Measurements from ENCODE around the gene KCNN1. TPM values are rescaled to one million over a fixed set of nuclear protein-coding genes. Genes with fewer than 3 reads are reported as not detected.

The KCNN1 gene
- polyA plus RNA-seq, 1 donor from 2014 or later, result 9.9 TPM

- peaks cover 10% of the 10 kb centered on the region for H3K79me2 ChIP-seq (replicated peaks; ENCODE audit: insufficient read depth, low read length)
- H2AFZ ChIP-seq (ENCODE audit: low read depth, low read length), result peak overlapping the region; percentile 90
- no peaks in the 10 kb centered on the region for H3K9me2 ChIP-seq (ENCODE audit: insufficient read depth, low read length)
- H3F3A ChIP-seq (ENCODE audit: insufficient read depth, low read length, poor library complexity, severe bottlenecking), result no peaks in the 10 kb centered on the region
- H3K27me3 ChIP-seq (ENCODE audit: insufficient read depth, low read depth, low read length), result no peaks in the 10 kb centered on the region
- no peaks in the 10 kb centered on the region for H4K20me1 ChIP-seq (ENCODE audit: insufficient read depth)
- peak overlapping the region; percentile 92 for H3K4me3 ChIP-seq (ENCODE audit: low read length)
- H3K27ac ChIP-seq (ENCODE audit: low read length), result no peak overlapping the region
- peak overlapping the region; percentile 77 for H3K9ac ChIP-seq (ENCODE audit: low read length)
- no peaks in the 10 kb centered on the region for H3K36me3 ChIP-seq (ENCODE audit: insufficient read depth, low read length)
- TF ChIP-seq, protein P1, sequence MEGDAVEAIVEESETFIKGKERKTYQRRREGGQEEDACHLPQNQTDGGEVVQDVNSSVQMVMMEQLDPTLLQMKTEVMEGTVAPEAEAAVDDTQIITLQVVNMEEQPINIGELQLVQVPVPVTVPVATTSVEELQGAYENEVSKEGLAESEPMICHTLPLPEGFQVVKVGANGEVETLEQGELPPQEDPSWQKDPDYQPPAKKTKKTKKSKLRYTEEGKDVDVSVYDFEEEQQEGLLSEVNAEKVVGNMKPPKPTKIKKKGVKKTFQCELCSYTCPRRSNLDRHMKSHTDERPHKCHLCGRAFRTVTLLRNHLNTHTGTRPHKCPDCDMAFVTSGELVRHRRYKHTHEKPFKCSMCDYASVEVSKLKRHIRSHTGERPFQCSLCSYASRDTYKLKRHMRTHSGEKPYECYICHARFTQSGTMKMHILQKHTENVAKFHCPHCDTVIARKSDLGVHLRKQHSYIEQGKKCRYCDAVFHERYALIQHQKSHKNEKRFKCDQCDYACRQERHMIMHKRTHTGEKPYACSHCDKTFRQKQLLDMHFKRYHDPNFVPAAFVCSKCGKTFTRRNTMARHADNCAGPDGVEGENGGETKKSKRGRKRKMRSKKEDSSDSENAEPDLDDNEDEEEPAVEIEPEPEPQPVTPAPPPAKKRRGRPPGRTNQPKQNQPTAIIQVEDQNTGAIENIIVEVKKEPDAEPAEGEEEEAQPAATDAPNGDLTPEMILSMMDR (IDR thresholded peaks at IDR 0.05; ENCODE audit: poor library complexity, severe bottlenecking), result no peak
- TF ChIP-seq SMC3 (conservative IDR thresholded peaks at IDR 0.05; ENCODE audit: poor library complexity) (no peak), EZH2 (IDR thresholded peaks at IDR 0.05; ENCODE audit: borderline replicate concordance, insufficient read depth, low read length, poor library complexity, severe bottlenecking) (no peak), RAD21 (conservative IDR thresholded peaks at IDR 0.05) (no peak), EP300 (conservative IDR thresholded peaks at IDR 0.05; ENCODE audit: poor library complexity, severe bottlenecking) (no peak), REST (IDR thresholded peaks at IDR 0.05; ENCODE audit: borderline replicate concordance) (no peak), POLR2AphosphoS5 (IDR thresholded peaks at IDR 0.05) (no peak), MXI1 (conservative IDR thresholded peaks at IDR 0.05; ENCODE audit: poor library complexity, severe bottlenecking) (no peak), TAF1 (IDR thresholded peaks at IDR 0.05; ENCODE audit: low read depth) (no peak)
- no peaks in the 10 kb centered on the region for H3K9me3 ChIP-seq (ENCODE audit: low read length)
- peak overlapping the region; percentile 97 for H3K4me2 ChIP-seq (ENCODE audit: low read length)
Observed at GRCh38 chr19:17933414-17934129, 33.3 kb upstream of the KCNN1 start.

DNA sequence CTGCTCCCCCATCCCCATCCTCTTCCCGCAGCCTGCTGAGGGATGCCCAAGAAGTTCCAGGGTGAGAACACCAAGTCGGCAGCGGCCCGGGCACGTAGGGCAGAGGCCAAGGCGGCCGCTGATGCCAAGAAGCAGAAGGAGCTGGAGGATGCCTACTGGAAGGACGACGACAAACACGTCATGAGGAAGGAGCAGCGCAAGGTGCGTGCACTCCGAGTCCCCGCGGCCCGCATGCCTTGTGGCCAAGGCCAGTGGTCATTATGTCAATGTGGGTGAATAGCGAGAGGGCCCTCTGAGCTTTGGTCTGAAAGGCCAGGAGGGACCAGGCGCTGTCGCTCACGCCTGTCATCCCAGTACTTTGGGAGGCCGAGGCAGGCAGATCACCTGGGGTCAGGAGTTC lies 30.5 kb upstream of the KCNN1 start:
- Histone ChIP-seq H3K79me2 (replicated peaks; ENCODE audit: insufficient read depth, low read length) (peaks cover 10% of the 10 kb centered on the region), H3K9me3 (ENCODE audit: low read length) (no peaks in the 10 kb centered on the region), H2AFZ (ENCODE audit: low read depth, low read length) (no peak overlapping the region), H3K27ac (ENCODE audit: low read length) (no peak overlapping the region), H3F3A (ENCODE audit: insufficient read depth, low read length, poor library complexity, severe bottlenecking) (no peaks in the 10 kb centered on the region), H3K27me3 (ENCODE audit: insufficient read depth, low read depth, low read length) (no peaks in the 10 kb centered on the region), H3K9ac (ENCODE audit: low read length) (no peak overlapping the region), H3K4me3 (ENCODE audit: low read length) (no peak overlapping the region), H4K20me1 (ENCODE audit: insufficient read depth) (no peaks in the 10 kb centered on the region), H3K4me2 (ENCODE audit: low read length) (no peak overlapping the region), H3K9me2 (ENCODE audit: insufficient read depth, low read length) (no peaks in the 10 kb centered on the region), H3K36me3 (ENCODE audit: insufficient read depth, low read length) (no peaks in the 10 kb centered on the region)
- TF ChIP-seq RAD21 (conservative IDR thresholded peaks at IDR 0.05), result no peak
- no peak for TF ChIP-seq SMC3 (conservative IDR thresholded peaks at IDR 0.05; ENCODE audit: poor library complexity)
- TF ChIP-seq, protein P1 (IDR thresholded peaks at IDR 0.05; ENCODE audit: poor library complexity, severe bottlenecking), result no peak
- TF ChIP-seq EZH2 (IDR thresholded peaks at IDR 0.05; ENCODE audit: borderline replicate concordance, insufficient read depth, low read length, poor library complexity, severe bottlenecking), result no peak
- no peak for TF ChIP-seq REST (IDR thresholded peaks at IDR 0.05; ENCODE audit: borderline replicate concordance)
- no peak for TF ChIP-seq POLR2AphosphoS5 (IDR thresholded peaks at IDR 0.05)
- no peak for TF ChIP-seq EP300 (conservative IDR thresholded peaks at IDR 0.05; ENCODE audit: poor library complexity, severe bottlenecking)
- TF ChIP-seq MXI1 (conservative IDR thresholded peaks at IDR 0.05; ENCODE audit: poor library complexity, severe bottlenecking), result no peak
- TF ChIP-seq TAF1 (IDR thresholded peaks at IDR 0.05; ENCODE audit: low read depth), result no peak

Data from neural cell (in vitro differentiated cells).